Peyer's patch (tissue), 4 donors: ENCODE results near the gene KLHL2.

Experiments
- POLR2A ChIP-seq, 2 donors: fragments of 450-650 bp; IDR thresholded peaks; one replicate each; pipeline ENCODE4 v1.5.1; 2017; ENCODE audit warnings: antibody characterized with exemption in 2 of 2, mild to moderate bottlenecking in 2 of 2, moderate library complexity in 2 of 2
- TF ChIP-seq, protein P1 (sequence below), 6 experiments: fragments of 450-650 bp in 4 of 6; fragments of 200-600 bp in 2 of 6; sonication (generic) in 1 of 6; IDR thresholded peaks; one replicate each; pipeline ENCODE4 v1.5.1; 2017 to 2019; ENCODE audit warnings: antibody characterized with exemption in 6 of 6, mild to moderate bottlenecking in 3 of 6, moderate library complexity in 1 of 6

DNA sequence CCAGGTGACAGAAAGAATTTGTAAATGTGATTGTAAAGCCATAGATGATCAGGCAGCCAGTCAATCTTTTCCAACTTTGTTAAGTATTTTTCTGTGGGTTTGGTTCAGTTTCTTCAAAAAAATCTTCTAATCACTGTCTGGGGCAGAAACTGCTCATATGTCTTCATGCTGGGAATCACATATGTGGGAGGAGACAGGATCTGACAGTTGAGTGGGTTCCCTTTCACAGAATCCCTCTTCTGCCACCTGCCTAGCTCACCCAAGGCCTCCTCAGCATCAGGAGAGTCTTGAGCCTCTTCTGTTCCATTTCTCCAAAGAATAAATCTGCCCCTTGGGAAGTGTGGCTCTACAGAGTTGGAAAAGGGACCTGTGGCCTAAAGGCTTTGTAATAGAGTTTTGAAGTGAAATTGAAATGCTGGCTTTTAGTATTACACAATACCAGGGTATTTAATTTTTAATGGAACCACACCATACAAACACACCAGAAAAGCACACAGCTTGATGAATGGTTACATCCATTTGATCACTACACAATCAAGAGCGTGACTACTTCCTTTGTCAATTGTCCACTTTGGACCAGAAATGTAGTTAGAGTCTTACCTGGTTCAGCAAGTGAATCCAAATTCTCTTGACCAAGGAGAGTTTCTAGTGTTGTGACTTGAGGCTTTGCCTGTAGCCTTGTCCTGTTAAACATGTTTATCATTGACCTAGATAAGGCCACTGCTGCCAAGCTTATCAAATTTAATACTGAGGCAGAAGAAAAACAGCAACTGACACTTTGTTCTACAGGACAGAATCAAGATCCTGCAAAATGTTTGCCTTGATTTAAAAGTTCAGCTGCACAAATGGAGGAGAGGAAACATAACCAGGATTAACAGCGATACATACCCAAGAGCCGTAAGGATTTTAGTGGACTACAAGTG is 140.5 kb downstream of the KLHL2 start:
- TF ChIP-seq, protein P1, sequence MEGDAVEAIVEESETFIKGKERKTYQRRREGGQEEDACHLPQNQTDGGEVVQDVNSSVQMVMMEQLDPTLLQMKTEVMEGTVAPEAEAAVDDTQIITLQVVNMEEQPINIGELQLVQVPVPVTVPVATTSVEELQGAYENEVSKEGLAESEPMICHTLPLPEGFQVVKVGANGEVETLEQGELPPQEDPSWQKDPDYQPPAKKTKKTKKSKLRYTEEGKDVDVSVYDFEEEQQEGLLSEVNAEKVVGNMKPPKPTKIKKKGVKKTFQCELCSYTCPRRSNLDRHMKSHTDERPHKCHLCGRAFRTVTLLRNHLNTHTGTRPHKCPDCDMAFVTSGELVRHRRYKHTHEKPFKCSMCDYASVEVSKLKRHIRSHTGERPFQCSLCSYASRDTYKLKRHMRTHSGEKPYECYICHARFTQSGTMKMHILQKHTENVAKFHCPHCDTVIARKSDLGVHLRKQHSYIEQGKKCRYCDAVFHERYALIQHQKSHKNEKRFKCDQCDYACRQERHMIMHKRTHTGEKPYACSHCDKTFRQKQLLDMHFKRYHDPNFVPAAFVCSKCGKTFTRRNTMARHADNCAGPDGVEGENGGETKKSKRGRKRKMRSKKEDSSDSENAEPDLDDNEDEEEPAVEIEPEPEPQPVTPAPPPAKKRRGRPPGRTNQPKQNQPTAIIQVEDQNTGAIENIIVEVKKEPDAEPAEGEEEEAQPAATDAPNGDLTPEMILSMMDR (IDR thresholded peaks at IDR 0.05), result no peak
- TF ChIP-seq POLR2A (IDR thresholded peaks at IDR 0.05), result no peak
